GM18505 (cell line): Measurements from ENCODE around the gene WDR6.

Experiments used
- ATAC-seq: cut with Tn5 transposase; IDR thresholded peaks from one replicate; pipeline ENCODE4 v1.9.1; 2021; ENCODE audit not compliant: unreplicated experiment
- POLR2A ChIP-seq: IDR thresholded peaks from 4 replicates; pipeline ENCODE4 v1.6.1; 2011; ENCODE audit warnings: borderline replicate concordance; ENCODE audit not compliant: insufficient read depth, insufficient read length; ENCODE audit errors: extremely low read depth

Gene WDR6

GRCh38 chr3:48984663-48985062, 22.5 kb upstream of the WDR6 start:
- no peak for ATAC-seq
- TF ChIP-seq POLR2A, result no peak

GRCh38 chr3:48985831-48986376, 21.3 kb upstream of the WDR6 start:
- no peak for ATAC-seq
- no peak for TF ChIP-seq POLR2A

GRCh38 chr3:48989126-48989795, 17.9 kb upstream of the WDR6 start:
- no peak for TF ChIP-seq POLR2A
- no peak for ATAC-seq

- peak; percentile 50 for ATAC-seq
- TF ChIP-seq POLR2A, result peak; percentile 49
These were observed 17.2 kb upstream of the WDR6 start, which contains the start of gene P4HTM for GRCh38 chr3:48989796-48990635. Gene P4HTM (plus strand): TSS chr3:48990241. CDS start chr3:48990257, 16 bp downstream.

GRCh38 chr3:48990636-48991469, 16.3 kb upstream of the WDR6 start:
- peak; percentile 13 for ATAC-seq
- TF ChIP-seq POLR2A, result peak; percentile 48

GRCh38 chr3:48991851-48992545, 15.2 kb upstream of the WDR6 start:
- ATAC-seq, result no peak
- TF ChIP-seq POLR2A, result no peak

GRCh38 chr3:48993834-48994233, 13.4 kb upstream of the WDR6 start:
- no peak for TF ChIP-seq POLR2A
- no peak for ATAC-seq

- TF ChIP-seq POLR2A, result no peak
- no peak for ATAC-seq
These were observed 10.6 kb upstream of the WDR6 start for GRCh38 chr3:48996640-48997039.

- no peak for ATAC-seq
- TF ChIP-seq POLR2A, result no peak
These were observed 10.0 kb upstream of the WDR6 start for GRCh38 chr3:48997102-48997635.

- no peak for ATAC-seq
- TF ChIP-seq POLR2A, result no peak
These were observed 9.2 kb upstream of the WDR6 start for GRCh38 chr3:48997714-48998637.

- TF ChIP-seq POLR2A, result no peak
- ATAC-seq, result no peak
These were observed 7.9 kb upstream of the WDR6 start for GRCh38 chr3:48999085-48999858.
